ENCODE data around the gene IFNL1. TPM values are rescaled to one million over a fixed set of nuclear protein-coding genes. Genes with fewer than 3 reads are reported as not detected.

Gene IFNL1
- total RNA-seq, 4 donors from 2014 or later: not detected

GRCh38 chr19:39252458-39252857 lies 43.7 kb upstream of the IFNL1 start:
- no peak for TF ChIP-seq CTCF (IDR thresholded peaks at IDR 0.05; ENCODE audit: low read depth)

- no peak for TF ChIP-seq CTCF (IDR thresholded peaks at IDR 0.05; ENCODE audit: low read depth)
These were observed 42.6 kb upstream of the IFNL1 start for GRCh38 chr19:39253374-39254149.

GRCh38 chr19:39254531-39255345 lies 41.5 kb upstream of the IFNL1 start:
- TF ChIP-seq CTCF (IDR thresholded peaks at IDR 0.05; ENCODE audit: low read depth): no peak

GRCh38 chr19:39257227-39257626 lies 39.0 kb upstream of the IFNL1 start:
- TF ChIP-seq CTCF (IDR thresholded peaks at IDR 0.05; ENCODE audit: low read depth): no peak

GRCh38 chr19:39261704-39262103 lies 34.5 kb upstream of the IFNL1 start:
- TF ChIP-seq CTCF (IDR thresholded peaks at IDR 0.05; ENCODE audit: low read depth): no peak

GRCh38 chr19:39262496-39262895 lies 33.7 kb upstream of the IFNL1 start:
- no peak for TF ChIP-seq CTCF (IDR thresholded peaks at IDR 0.05; ENCODE audit: low read depth)

- TF ChIP-seq CTCF (IDR thresholded peaks at IDR 0.05; ENCODE audit: low read depth): no peak
These were observed 32.3 kb upstream of the IFNL1 start for GRCh38 chr19:39263912-39264305.

All from subcutaneous adipose tissue (tissue), 4 donors.